HepG2 (cell line): ENCODE data around the gene TGM6. TPM values are rescaled to one million over a fixed set of nuclear protein-coding genes. Genes with fewer than 3 reads are reported as not detected.

Experiments
- CBFB ChIP-seq: sonication (generic); formaldehyde crosslinking; IDR thresholded peaks from 2 replicates; pipeline ENCODE4 v1.4.0; 2020; ENCODE audit warnings: missing genetic modification reagents
- CERS6 ChIP-seq: sonication (generic); formaldehyde crosslinking; IDR thresholded peaks from 2 replicates; pipeline ENCODE4 v1.5.0; 2020; ENCODE audit warnings: missing genetic modification reagents
- FOSL2 ChIP-seq: sonication (generic); formaldehyde crosslinking; IDR thresholded peaks from 2 replicates; pipeline ENCODE4 v1.4.0; 2020; ENCODE audit warnings: missing genetic modification reagents
- GLMP ChIP-seq: sonication (generic); formaldehyde crosslinking; IDR thresholded peaks from 2 replicates; pipeline ENCODE4 v1.9.0; 2021; ENCODE audit warnings: missing genetic modification reagents, mild to moderate bottlenecking, borderline replicate concordance
- KAT2B ChIP-seq: fragments of 150-350 bp; IDR thresholded peaks from 2 replicates; pipeline ENCODE4 v1.6.1; 2014; ENCODE audit warnings: low read depth, low read length, borderline replicate concordance
- KDM2A ChIP-seq: sonication (generic); formaldehyde crosslinking; IDR thresholded peaks from 2 replicates; pipeline ENCODE4 v1.4.0; 2020; ENCODE audit warnings: low read depth, missing genetic modification reagents, borderline replicate concordance
- MXD4 ChIP-seq: IDR thresholded peaks from 2 replicates; pipeline ENCODE4 v1.6.1; 2016; ENCODE audit warnings: mild to moderate bottlenecking, missing biosample characterization, missing genetic modification reagents
- POLR2AphosphoS5 ChIP-seq: IDR thresholded peaks from 2 replicates; pipeline ENCODE4 v1.6.1; 2012; ENCODE audit warnings: low read depth, low read length
- REST ChIP-seq, 2 experiments: IDR thresholded peaks; 2 replicates each; pipeline ENCODE4 v1.6.1; 2011 to 2012; ENCODE audit warnings: low read length in 2 of 2, borderline replicate concordance in 1 of 2, low read depth in 1 of 2, mild to moderate bottlenecking in 1 of 2, moderate library complexity in 1 of 2
- SRSF1 ChIP-seq: fragments of 200-400 bp; formaldehyde crosslinking; optimal IDR thresholded peaks from 2 replicates; pipeline ENCODE3; 2017; ENCODE audit warnings: mild to moderate bottlenecking, low read depth, low read length, moderate library complexity
- THRA ChIP-seq: sonication (generic); formaldehyde crosslinking; IDR thresholded peaks from 2 replicates; pipeline ENCODE4 v1.4.0; 2020; ENCODE audit warnings: missing genetic modification reagents, borderline replicate concordance
- TP53 ChIP-seq: sonication (generic); formaldehyde crosslinking; conservative IDR thresholded peaks from 2 replicates; pipeline ENCODE4 v1.4.0; 2020; ENCODE audit warnings: missing genetic modification reagents
- UBTF ChIP-seq: sonication (generic); formaldehyde crosslinking; IDR thresholded peaks from 2 replicates; pipeline ENCODE4 v1.4.0; 2020; ENCODE audit warnings: mild to moderate bottlenecking, missing genetic modification reagents
- XRCC5 ChIP-seq: fragments of 200-400 bp; formaldehyde crosslinking; optimal IDR thresholded peaks from 2 replicates; pipeline ENCODE3; 2017; ENCODE audit warnings: mild to moderate bottlenecking, low read length
- ZNF652 ChIP-seq: IDR thresholded peaks from 2 replicates; pipeline ENCODE4 v1.6.1; 2016; ENCODE audit warnings: low read depth, borderline replicate concordance
- ZNF670 ChIP-seq: sonication (generic); formaldehyde crosslinking; IDR thresholded peaks from 2 replicates; pipeline ENCODE4 v1.8.0; 2022; ENCODE audit warnings: mild to moderate bottlenecking, missing genetic modification reagents, borderline replicate concordance
- ZNF792 ChIP-seq: IDR thresholded peaks from 2 replicates; pipeline ENCODE4 v1.6.1; 2016
- ZZZ3 ChIP-seq: sonication (generic); formaldehyde crosslinking; IDR thresholded peaks from 2 replicates; pipeline ENCODE4 v1.4.0; 2020; ENCODE audit warnings: missing genetic modification reagents, mild to moderate bottlenecking, borderline replicate concordance
- polyA plus RNA-seq, 8 experiments: library from polyadenylated mRNA; depleted of rRNA in 3 of 8; stranded (reverse) in 7 of 8; unstranded in 1 of 8; fragments of >200 nt; fragmentation: Illumina TruSeq in 4 of 8; extraction: Trizol in 4 of 8; gene quantifications; 2 replicates each; pipeline versions ENCODE4 v1.2.1 to v1.2.3, GENCODE V29; 2011 to 2016; ENCODE audit warnings: low read depth in 4 of 8, missing spikeins in 1 of 8, mixed read lengths in 1 of 8; ENCODE audit not compliant: insufficient read depth in 1 of 8
- total RNA-seq, 5 experiments: library from RNA; depleted of rRNA; stranded (reverse); fragments of >200 nt; fragmentation: Illumina TruSeq; extraction: Trizol; gene quantifications; 2 replicates each; pipeline ENCODE4 v1.2.3, GENCODE V29; 2016; ENCODE audit warnings: low read depth in 1 of 5

Gene TGM6
- total and polyA plus RNA-seq, 2 of the 13 experiments (the other 11 are each of a cell fraction or from before 2014, with no cell fraction given): not detected

- TF ChIP-seq UBTF (CRISPR knock-in tag) (peak; percentile 67), ZZZ3 (CRISPR knock-in tag) (peak; percentile 29; the same call in 1 of the 2 replicates), GLMP (CRISPR knock-in tag) (no peak), REST (IDR thresholded peaks at IDR 0.05; ENCODE audit: borderline replicate concordance in 1 of 2, low read depth in 1 of 2, low read length in 2 of 2) (no peak), FOSL2 (peak; percentile 70), ZNF652 (CRISPR knock-in tag) (peak; percentile 57; the same call in 1 of the 2 replicates), KDM2A (CRISPR knock-in tag) (0 out of 2 replicates have a peak, but pooled peaks have one; percentile 59), MXD4 (CRISPR knock-in tag) (peak; percentile 33; the same call in 1 of the 2 replicates), TP53 (CRISPR knock-in tag) (no peak), THRA (CRISPR knock-in tag) (peak; percentile 70), XRCC5 (no peak), ZNF792 (CRISPR knock-in tag) (0 out of 2 replicates have a peak, but pooled peaks have one; percentile 72), ZNF670 (CRISPR knock-in tag) (no peak), CBFB (CRISPR knock-in tag) (peak; percentile 48; the same call in 1 of the 2 replicates), POLR2AphosphoS5 (no peak; the same call in 1 of the 2 replicates), SRSF1 (peak; percentile 28), CERS6 (no peak), KAT2B (no peak)
These were observed 95.4 kb downstream of the TGM6 start (continued) for GRCh38 chr20:2475850-2476741.
